H1 (cell line): Measurements from ENCODE around the gene EDA. TPM values are rescaled to one million over a fixed set of nuclear protein-coding genes. Genes with fewer than 3 reads are reported as not detected.

ENCODE experiments used
- BACH1 ChIP-seq: IDR thresholded peaks from 2 replicates; pipeline ENCODE4 v1.6.1; 2012; ENCODE audit warnings: low read length, improper control_type of control experiment
- BCL11A ChIP-seq, 2 experiments: IDR thresholded peaks; one replicate each; pipeline ENCODE4 v1.6.1; 2011; ENCODE audit warnings: low read depth in 2 of 2, low read length in 2 of 2, mild to moderate bottlenecking in 2 of 2
- CHD7 ChIP-seq: fragments of 300-600 bp; sonication (generic); IDR thresholded peaks from 2 replicates; pipeline ENCODE4 v1.7.1; 2012; ENCODE audit warnings: low read length, moderate library complexity, mild to moderate bottlenecking, inconsistent platforms; ENCODE audit not compliant: insufficient replicate concordance
- E2F6 ChIP-seq: IDR thresholded peaks from 2 replicates; pipeline ENCODE4 v1.6.1; 2012; ENCODE audit warnings: inconsistent platforms
- KDM1A ChIP-seq: fragments of 200-600, 300-600 bp; sonication (generic); IDR thresholded peaks from 2 replicates; pipeline ENCODE4 v1.7.1; 2016; ENCODE audit warnings: mild to moderate bottlenecking, low read length, borderline replicate concordance
- MAFK ChIP-seq: IDR thresholded peaks from 2 replicates; pipeline ENCODE4 v1.6.1; 2012; ENCODE audit warnings: low read depth, mild to moderate bottlenecking, improper control_type of control experiment, low read length
- RXRA ChIP-seq: IDR thresholded peaks from 2 replicates; pipeline ENCODE4 v1.6.1; 2011; ENCODE audit warnings: low read depth, mild to moderate bottlenecking, low read length, moderate library complexity; ENCODE audit not compliant: insufficient read depth
- SUZ12 ChIP-seq: fragments of 200-600 bp; sonication (generic); IDR thresholded peaks from 2 replicates; pipeline ENCODE4 v1.6.1; 2012; ENCODE audit warnings: mild to moderate bottlenecking, inconsistent platforms, low read length, moderate library complexity, mixed read lengths
- TAF1 ChIP-seq: IDR thresholded peaks from 2 replicates; pipeline ENCODE4 v1.6.1; 2011; ENCODE audit warnings: mild to moderate bottlenecking, low read depth, low read length
- TAF7 ChIP-seq: optimal IDR thresholded peaks from 2 replicates; pipeline ENCODE3; 2011; ENCODE audit warnings: low read depth, mild to moderate bottlenecking, inconsistent platforms, low read length, moderate library complexity, borderline replicate concordance
- TBP ChIP-seq: IDR thresholded peaks from 2 replicates; pipeline ENCODE4 v1.6.1; 2011; ENCODE audit warnings: low read depth, low read length, improper control_type of control experiment
- TCF12 ChIP-seq: IDR thresholded peaks from 2 replicates; pipeline ENCODE4 v1.6.1; 2011; ENCODE audit warnings: low read depth, mild to moderate bottlenecking, low read length
- polyA plus RNA-seq, 7 experiments: library from polyadenylated mRNA; depleted of rRNA in 3 of 7; stranded (reverse) in 5 of 7; unstranded in 2 of 7; fragments of >200 nt in 5 of 7; fragments of 200-250 nt in 2 of 7; gene quantifications; 1 replicate in 5 of 7; 2 replicates in 1 of 7; 4 replicates in 1 of 7; pipeline versions ENCODE4 v1.2.1 to v1.2.3, GENCODE V29; 2011 to 2013; ENCODE audit warnings: missing spikeins in 2 of 7, mixed read lengths in 2 of 7
- total RNA-seq: library from RNA; stranded (reverse); fragmentation: NEBNext Ultra II Directional; extraction: Animal tissue kit (Norgen Biotek cat#: 25700); gene quantifications from 2 replicates; pipeline ENCODE4 v1.2.1, GENCODE V29; 2021

EDA gene
- total and polyA plus RNA-seq, 2 of the 8 experiments (the other 6 are each of a cell fraction or from before 2014, with no cell fraction given) = 7.5 to 10.5 TPM

- TF ChIP-seq CHD7 (no peak), RXRA (no peak), TAF7 (no peak), KDM1A (no peak), TAF1 (no peak), SUZ12 (no peak), BCL11A (IDR thresholded peaks at IDR 0.05; ENCODE audit: low read depth in 2 of 2, low read length in 2 of 2) (no peak), E2F6 (no peak), TCF12 (no peak), BACH1 (no peak), MAFK (no peak), TBP (no peak)
Measured at GRCh38 chrX:70029863-70030262, 413.9 kb downstream of the EDA start (continued).
